RWPE2 (cell line): Measurements from ENCODE around the gene CDK18.

Experiments used
- ATAC-seq: fragments of 200-7000 bp; cut with Tn5 transposase; 3 replicates; pipeline ENCODE4 v1.9.1; 2021; ENCODE audit warnings: low read depth
- DNase-seq: peaks from one replicate; pipeline ENCODE4 v3.0.0-alpha.2; 2020; ENCODE audit warnings: low spot score
- H3K27ac ChIP-seq: fragments of 450-650 bp; 2 replicates; pipeline ENCODE4 v1.5.1; 2017; ENCODE audit warnings: mild to moderate bottlenecking; ENCODE audit not compliant: poor library complexity, severe bottlenecking
- H3K27me3 ChIP-seq: fragments of 250-450 bp; sonication (Bioruptor Pico); 2 replicates; pipeline ENCODE4 v1.5.1; 2021; ENCODE audit warnings: mild to moderate bottlenecking, moderate library complexity; ENCODE audit not compliant: insufficient read depth, poor library complexity, severe bottlenecking
- H3K36me3 ChIP-seq: fragments of 250-450 bp; sonication (Bioruptor Pico); 2 replicates; pipeline ENCODE4 v1.5.1; 2020; ENCODE audit warnings: low read depth, mild to moderate bottlenecking, moderate library complexity
- H3K4me1 ChIP-seq: fragments of 250-450 bp; sonication (Bioruptor Pico); 2 replicates; pipeline ENCODE4 v1.5.1; 2021; ENCODE audit warnings: mild to moderate bottlenecking, moderate library complexity; ENCODE audit not compliant: insufficient read depth, poor library complexity, severe bottlenecking
- H3K4me3 ChIP-seq: fragments of 250-450 bp; sonication (Bioruptor Pico); 2 replicates; pipeline ENCODE4 v1.5.1; 2021; ENCODE audit warnings: mild to moderate bottlenecking, moderate library complexity; ENCODE audit not compliant: severe bottlenecking
- H3K9me3 ChIP-seq: fragments of 250-450 bp; sonication (Bioruptor Pico); 2 replicates; pipeline ENCODE4 v1.5.1; 2021; ENCODE audit warnings: mild to moderate bottlenecking, moderate library complexity; ENCODE audit not compliant: severe bottlenecking
- CTCF ChIP-seq: fragments of 450-650 bp; IDR thresholded peaks from one replicate; pipeline ENCODE4 v1.5.1; 2017; ENCODE audit warnings: mild to moderate bottlenecking, moderate library complexity; ENCODE audit not compliant: poor library complexity, severe bottlenecking

Gene CDK18

GRCh38 chr1:205534444-205534985 is 30.0 kb downstream of the CDK18 start:
- Histone ChIP-seq H3K27ac (no peak overlapping the region), H3K4me3 (no peak overlapping the region), H3K36me3 (no peaks in the 10 kb centered on the region), H3K4me1 (no peaks in the 10 kb centered on the region), H3K27me3 (no peaks in the 10 kb centered on the region), H3K9me3 (no peaks in the 10 kb centered on the region)
- ATAC-seq (no peak), DNase-seq (no peak)
- TF ChIP-seq CTCF = no peak

GRCh38 chr1:205535096-205535495 is 30.6 kb downstream of the CDK18 start:
- ATAC-seq (no peak), DNase-seq (no peak)
- H3K27ac ChIP-seq = no peak overlapping the region
- no peak for TF ChIP-seq CTCF
- H3K36me3 ChIP-seq = no peaks in the 10 kb centered on the region
- H3K9me3 ChIP-seq = no peaks in the 10 kb centered on the region
- no peaks in the 10 kb centered on the region for H3K27me3 ChIP-seq
- H3K4me1 ChIP-seq = no peaks in the 10 kb centered on the region
- H3K4me3 ChIP-seq = no peak overlapping the region

GRCh38 chr1:205535866-205536758 is 31.6 kb downstream of the CDK18 start:
- no peak for DNase-seq
- no peak for ATAC-seq
- Histone ChIP-seq H3K36me3 (no peaks in the 10 kb centered on the region), H3K9me3 (no peaks in the 10 kb centered on the region), H3K27me3 (no peaks in the 10 kb centered on the region), H3K4me1 (no peaks in the 10 kb centered on the region), H3K4me3 (no peak overlapping the region), H3K27ac (no peak overlapping the region)
- no peak for TF ChIP-seq CTCF

GRCh38 chr1:205536759-205537361 is 32.4 kb downstream of the CDK18 start:
- peak; percentile 11; the same call in 2 of the 3 replicates for ATAC-seq
- TF ChIP-seq CTCF = no peak
- Histone ChIP-seq H3K27ac (no peak overlapping the region), H3K4me3 (no peak overlapping the region), H3K4me1 (no peaks in the 10 kb centered on the region), H3K36me3 (no peaks in the 10 kb centered on the region), H3K27me3 (no peaks in the 10 kb centered on the region), H3K9me3 (no peaks in the 10 kb centered on the region)
- no peak for DNase-seq
